HepG2 (cell line): ENCODE data around the gene NFE2L3. TPM values are rescaled to one million over a fixed set of nuclear protein-coding genes. Genes with fewer than 3 reads are reported as not detected.

ENCODE experiments used
- ATF7 ChIP-seq, 2 experiments: fragments of 450-650 bp in 1 of 2; sonication (generic) in 1 of 2; formaldehyde crosslinking in 1 of 2; IDR thresholded peaks; 2 replicates each; pipeline versions ENCODE4 v1.4.0 to v1.6.1; 2016 to 2020; ENCODE audit warnings: antibody characterized with exemption in 1 of 2, mild to moderate bottlenecking in 1 of 2, missing genetic modification reagents in 1 of 2
- BRF2 ChIP-seq: sonication (generic); formaldehyde crosslinking; IDR thresholded peaks from 2 replicates; pipeline ENCODE4 v1.8.1; 2022; ENCODE audit warnings: mild to moderate bottlenecking, missing genetic modification reagents
- CCAR2 ChIP-seq: fragments of 200-400 bp; formaldehyde crosslinking; optimal IDR thresholded peaks from 2 replicates; pipeline ENCODE3; 2018; ENCODE audit warnings: low read depth, mild to moderate bottlenecking, low read length, moderate library complexity
- CEBPG ChIP-seq: IDR thresholded peaks from 2 replicates; pipeline ENCODE4 v1.6.1; 2016
- CHD2 ChIP-seq: IDR thresholded peaks from 2 replicates; pipeline ENCODE4 v1.6.1; 2011; ENCODE audit warnings: low read depth, low read length, improper control_type of control experiment
- KDM2A ChIP-seq: sonication (generic); formaldehyde crosslinking; IDR thresholded peaks from 2 replicates; pipeline ENCODE4 v1.4.0; 2020; ENCODE audit warnings: low read depth, missing genetic modification reagents, borderline replicate concordance
- MAFK ChIP-seq, 2 experiments: IDR thresholded peaks in 1 of 2; conservative IDR thresholded peaks in 1 of 2; 2 replicates each; pipeline ENCODE4 v1.6.1; 2011; ENCODE audit warnings: improper control_type of control experiment in 2 of 2, low read length in 2 of 2
- NONO ChIP-seq, 2 experiments: fragments of 450-650 bp in 1 of 2; sonication (generic) in 1 of 2; formaldehyde crosslinking in 1 of 2; IDR thresholded peaks in 1 of 2; conservative IDR thresholded peaks in 1 of 2; 2 replicates each; pipeline versions ENCODE4 v1.6.1 to v1.8.0; 2017 to 2022; ENCODE audit warnings: mild to moderate bottlenecking in 1 of 2, missing genetic modification reagents in 1 of 2, moderate library complexity in 1 of 2
- PAF1 ChIP-seq: IDR thresholded peaks from 2 replicates; pipeline ENCODE4 v1.6.1; 2016; ENCODE audit warnings: missing genetic modification reagents, missing compliant biosample characterization
- PHB2 ChIP-seq: fragments of 450-650 bp; IDR thresholded peaks from 2 replicates; pipeline ENCODE4 v1.6.1; 2018; ENCODE audit not compliant: partially characterized antibody
- PITX1 ChIP-seq: sonication (generic); formaldehyde crosslinking; IDR thresholded peaks from 2 replicates; pipeline ENCODE4 v1.5.1; 2020; ENCODE audit warnings: mild to moderate bottlenecking, missing genetic modification reagents
- POLR2A ChIP-seq, 2 experiments: IDR thresholded peaks; 2 replicates each; pipeline ENCODE4 v1.6.1; 2011; ENCODE audit warnings: low read depth in 2 of 2, low read length in 2 of 2, mild to moderate bottlenecking in 1 of 2, moderate library complexity in 1 of 2; ENCODE audit not compliant: insufficient read depth in 1 of 2
- POLR2AphosphoS2 ChIP-seq: IDR thresholded peaks from 2 replicates; pipeline ENCODE4 v1.6.1; 2011; ENCODE audit warnings: low read depth, low read length, improper control_type of control experiment
- POLR2AphosphoS5 ChIP-seq: IDR thresholded peaks from 2 replicates; pipeline ENCODE4 v1.6.1; 2012; ENCODE audit warnings: low read depth, low read length
- POLR2G ChIP-seq: fragments of 200-400 bp; formaldehyde crosslinking; IDR thresholded peaks from 2 replicates; pipeline ENCODE4 v1.6.1; 2018; ENCODE audit warnings: mild to moderate bottlenecking, low read depth, low read length, moderate library complexity
- RBM22 ChIP-seq: fragments of 200-400 bp; formaldehyde crosslinking; optimal IDR thresholded peaks from 2 replicates; pipeline ENCODE3; 2017; ENCODE audit warnings: mild to moderate bottlenecking, low read length, moderate library complexity
- SNRNP70 ChIP-seq: fragments of 200-400 bp; formaldehyde crosslinking; IDR thresholded peaks from 2 replicates; pipeline ENCODE4 v1.6.1; 2017; ENCODE audit warnings: mild to moderate bottlenecking, low read depth, low read length, moderate library complexity
- YEATS2 ChIP-seq: sonication (generic); formaldehyde crosslinking; IDR thresholded peaks from 2 replicates; pipeline ENCODE4 v1.4.0; 2020; ENCODE audit warnings: missing genetic modification reagents, borderline replicate concordance
- ZBTB8A ChIP-seq: sonication (generic); formaldehyde crosslinking; IDR thresholded peaks from 2 replicates; pipeline ENCODE4 v1.4.0; 2020; ENCODE audit warnings: mild to moderate bottlenecking, low read depth, missing genetic modification reagents, borderline replicate concordance
- ZNF383 ChIP-seq: sonication (generic); formaldehyde crosslinking; IDR thresholded peaks from 2 replicates; pipeline ENCODE4 v1.4.0; 2020; ENCODE audit warnings: missing genetic modification reagents, mild to moderate bottlenecking, borderline replicate concordance
- ZNF552 ChIP-seq: sonication (generic); formaldehyde crosslinking; IDR thresholded peaks from 2 replicates; pipeline ENCODE4 v1.9.0; 2022; ENCODE audit warnings: missing genetic modification reagents, mild to moderate bottlenecking, borderline replicate concordance
- ZNF570 ChIP-seq: sonication (generic); formaldehyde crosslinking; IDR thresholded peaks from 2 replicates; pipeline ENCODE4 v1.4.0; 2020; ENCODE audit warnings: mild to moderate bottlenecking, missing genetic modification reagents, borderline replicate concordance
- ZNF878 ChIP-seq: sonication (generic); formaldehyde crosslinking; IDR thresholded peaks from 2 replicates; pipeline ENCODE4 v1.8.1; 2023; ENCODE audit warnings: mild to moderate bottlenecking, missing genetic modification reagents, moderate library complexity
- ZSCAN30 ChIP-seq: sonication (generic); formaldehyde crosslinking; IDR thresholded peaks from 2 replicates; pipeline ENCODE4 v1.5.0; 2020; ENCODE audit warnings: mild to moderate bottlenecking, missing genetic modification reagents
- polyA plus RNA-seq, 8 experiments: library from polyadenylated mRNA; depleted of rRNA in 3 of 8; stranded (reverse) in 7 of 8; unstranded in 1 of 8; fragments of >200 nt; fragmentation: Illumina TruSeq in 4 of 8; extraction: Trizol in 4 of 8; gene quantifications; 2 replicates each; pipeline versions ENCODE4 v1.2.1 to v1.2.3, GENCODE V29; 2011 to 2016; ENCODE audit warnings: low read depth in 4 of 8, missing spikeins in 1 of 8, mixed read lengths in 1 of 8; ENCODE audit not compliant: insufficient read depth in 1 of 8
- total RNA-seq, 5 experiments: library from RNA; depleted of rRNA; stranded (reverse); fragments of >200 nt; fragmentation: Illumina TruSeq; extraction: Trizol; gene quantifications; 2 replicates each; pipeline ENCODE4 v1.2.3, GENCODE V29; 2016; ENCODE audit warnings: low read depth in 1 of 5
- TF ChIP-seq, protein P1 (sequence below): sonication (generic); formaldehyde crosslinking; IDR thresholded peaks from 2 replicates; pipeline ENCODE4 v1.5.0; 2020; ENCODE audit warnings: mild to moderate bottlenecking, missing genetic modification reagents, borderline replicate concordance
- TF ChIP-seq, protein P2 (sequence below), 2 experiments: fragments of 450-650 bp in 1 of 2; sonication (generic) in 1 of 2; formaldehyde crosslinking; IDR thresholded peaks; 2 replicates each; pipeline versions ENCODE4 v1.5.0 to v1.8.0; 2020 to 2022; ENCODE audit warnings: mild to moderate bottlenecking in 1 of 2, missing genetic modification reagents in 1 of 2

NFE2L3 gene
- total and polyA plus RNA-seq, 2 of the 13 experiments (the other 11 are each of a cell fraction or from before 2014, with no cell fraction given): 11.4 to 19.4 TPM

GRCh38 chr7:26187380-26188205 is 35.6 kb downstream of the NFE2L3 start (continued):
- TF ChIP-seq, protein P1, sequence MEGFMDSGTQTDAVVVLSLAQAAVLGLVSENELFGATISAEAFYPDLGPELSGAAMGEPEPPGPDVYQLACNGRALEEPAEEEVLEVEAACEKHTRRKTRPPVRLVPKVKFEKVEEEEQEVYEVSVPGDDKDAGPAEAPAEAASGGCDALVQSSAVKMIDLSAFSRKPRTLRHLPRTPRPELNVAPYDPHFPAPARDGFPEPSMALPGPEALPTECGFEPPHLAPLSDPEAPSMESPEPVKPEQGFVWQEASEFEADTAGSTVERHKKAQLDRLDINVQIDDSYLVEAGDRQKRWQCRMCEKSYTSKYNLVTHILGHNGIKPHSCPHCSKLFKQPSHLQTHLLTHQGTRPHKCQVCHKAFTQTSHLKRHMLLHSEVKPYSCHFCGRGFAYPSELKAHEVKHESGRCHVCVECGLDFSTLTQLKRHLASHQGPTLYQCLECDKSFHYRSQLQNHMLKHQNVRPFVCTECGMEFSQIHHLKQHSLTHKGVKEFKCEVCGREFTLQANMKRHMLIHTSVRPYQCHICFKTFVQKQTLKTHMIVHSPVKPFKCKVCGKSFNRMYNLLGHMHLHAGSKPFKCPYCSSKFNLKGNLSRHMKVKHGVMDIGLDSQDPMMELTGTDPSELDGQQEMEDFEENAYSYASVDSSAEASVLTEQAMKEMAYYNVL (CRISPR knock-in tag): no peak
- TF ChIP-seq POLR2G: peak; percentile 78
- TF ChIP-seq PHB2: no peak
- TF ChIP-seq MAFK (conservative IDR thresholded peaks at IDR 0.05 in 1 of 2, IDR thresholded peaks at IDR 0.05 in 1 of 2; ENCODE audit: low read length in 2 of 2): no peak
- TF ChIP-seq POLR2AphosphoS5: peak; percentile 29
- TF ChIP-seq PAF1 (CRISPR knock-in tag): peak; percentile 84; the same call in 1 of the 2 replicates
- 0 out of 2 replicates have a peak, but pooled peaks have one; percentile 29 for TF ChIP-seq ZNF878 (CRISPR knock-in tag)
- TF ChIP-seq ZNF552 (CRISPR knock-in tag): no peak
- no peak for TF ChIP-seq ZSCAN30 (CRISPR knock-in tag)
- TF ChIP-seq POLR2A (IDR thresholded peaks at IDR 0.05; ENCODE audit: insufficient read depth in 1 of 2, low read depth in 2 of 2, low read length in 2 of 2): peak; percentile 50 to 76
- TF ChIP-seq YEATS2: no peak
- peak; percentile 71 for TF ChIP-seq ATF7 (IDR thresholded peaks at IDR 0.05)
- TF ChIP-seq ATF7 (CRISPR knock-in tag; IDR thresholded peaks at IDR 0.05): no peak
- TF ChIP-seq ZNF383 (CRISPR knock-in tag): no peak
- TF ChIP-seq CEBPG (CRISPR knock-in tag): peak; percentile 62
- no peak for TF ChIP-seq SNRNP70
- peak; percentile 40; the same call in 1 of the 2 replicates for TF ChIP-seq ZBTB8A (CRISPR knock-in tag)
- peak; percentile 27; the same call in 1 of the 2 replicates for TF ChIP-seq KDM2A (CRISPR knock-in tag)
- peak; percentile 98 for TF ChIP-seq POLR2AphosphoS2
- TF ChIP-seq, protein P2, sequence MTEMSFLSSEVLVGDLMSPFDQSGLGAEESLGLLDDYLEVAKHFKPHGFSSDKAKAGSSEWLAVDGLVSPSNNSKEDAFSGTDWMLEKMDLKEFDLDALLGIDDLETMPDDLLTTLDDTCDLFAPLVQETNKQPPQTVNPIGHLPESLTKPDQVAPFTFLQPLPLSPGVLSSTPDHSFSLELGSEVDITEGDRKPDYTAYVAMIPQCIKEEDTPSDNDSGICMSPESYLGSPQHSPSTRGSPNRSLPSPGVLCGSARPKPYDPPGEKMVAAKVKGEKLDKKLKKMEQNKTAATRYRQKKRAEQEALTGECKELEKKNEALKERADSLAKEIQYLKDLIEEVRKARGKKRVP (CRISPR knock-in tag; IDR thresholded peaks at IDR 0.05): peak; percentile 50 to 55; a peak in 3 of 4 replicates
- TF ChIP-seq ZNF570: no peak
- no peak for TF ChIP-seq NONO (IDR thresholded peaks at IDR 0.05)
- TF ChIP-seq NONO (CRISPR knock-in tag; conservative IDR thresholded peaks at IDR 0.05): 0 out of 2 replicates have a peak, but pooled peaks have one; percentile 39
- peak; percentile 99 for TF ChIP-seq RBM22
- no peak for TF ChIP-seq CCAR2
- no peak for TF ChIP-seq BRF2 (CRISPR knock-in tag)
- TF ChIP-seq CHD2: peak; percentile 62; the same call in 1 of the 2 replicates
- no peak for TF ChIP-seq PITX1 (CRISPR knock-in tag)
